ENCODE results near the gene PCED1B. TPM values are rescaled to one million over a fixed set of nuclear protein-coding genes. Genes with fewer than 3 reads are reported as not detected.

The PCED1B gene
- total RNA-seq, 1 experiment from 2014 or later, result 3.3 TPM

GRCh38 chr12:47084172-47084571 is 4.8 kb downstream of the PCED1B start:
- Histone ChIP-seq H3K9me3 (ENCODE audit: control insufficient read depth, low read depth, low read length) (no peaks in the 10 kb centered on the region), H2BK15ac (ENCODE audit: low read depth, low read length) (no peak overlapping the region), H4K5ac (ENCODE audit: insufficient read length, low read depth, low read length) (no peak overlapping the region), H2BK20ac (ENCODE audit: low read depth, low read length, poor library complexity, severe bottlenecking) (no peak overlapping the region), H3K27ac (ENCODE audit: insufficient read length, low read depth, low read length) (no peak overlapping the region), H3K4ac (ENCODE audit: low read depth, low read length) (no peak overlapping the region), H3K4me1 (ENCODE audit: insufficient read depth, low read length) (no peaks in the 10 kb centered on the region; the same call in 1 of the 2 replicates), H4K91ac (ENCODE audit: insufficient read length, low read depth, low read length) (no peak overlapping the region), H3K27me3 (ENCODE audit: insufficient read depth, low read length) (no peaks in the 10 kb centered on the region), H2BK5ac (ENCODE audit: insufficient read length, low read length) (no peak overlapping the region), H4K8ac (replicated peaks; ENCODE audit: insufficient read length, low read depth, low read length) (no peak overlapping the region), H3K79me1 (ENCODE audit: insufficient read depth, low read depth, low read length, poor library complexity, severe bottlenecking) (no peaks in the 10 kb centered on the region), H3K23ac (ENCODE audit: insufficient read length, low read depth, low read length) (no peak overlapping the region), H3K79me2 (ENCODE audit: insufficient read depth, low read length) (no peaks in the 10 kb centered on the region), H3K18ac (ENCODE audit: insufficient read length, low read depth, low read length) (no peak overlapping the region), H4K20me1 (ENCODE audit: control insufficient read depth, insufficient read depth, insufficient read length) (no peaks in the 10 kb centered on the region), H2AK5ac (ENCODE audit: insufficient read length, low read length) (no peak overlapping the region), H3K14ac (ENCODE audit: insufficient read depth, low read length) (no peak overlapping the region), H2BK12ac (ENCODE audit: insufficient read length, low read depth, low read length) (no peak overlapping the region), H3K23me2 (ENCODE audit: insufficient read length, low read depth, low read length, poor library complexity, severe bottlenecking) (peaks cover 12% of the 10 kb centered on the region), H2BK120ac (ENCODE audit: low read depth, low read length, poor library complexity, severe bottlenecking) (no peak overlapping the region), H2AFZ (ENCODE audit: low read length) (no peak overlapping the region), H3K56ac (ENCODE audit: insufficient read length, low read depth, low read length) (no peak overlapping the region), H3K9ac (ENCODE audit: extremely low read depth, insufficient read length, low read length) (no peak overlapping the region), H3K4me2 (ENCODE audit: insufficient read depth, insufficient read length, low read length) (no peak overlapping the region), H3T11ph (ENCODE audit: low read length) (no peak overlapping the region)
- H3K27ac Mint-ChIP-seq, result no peak overlapping the region
- peaks cover 30 to 62% of the 10 kb centered on the region in 2 experiments for H3K4me1 Mint-ChIP-seq
- DNase-seq, result no peak
- no peak for TF ChIP-seq CTCF (conservative IDR thresholded peaks at IDR 0.05)
- H3K9me3 Mint-ChIP-seq, result no peaks in the 10 kb centered on the region
- no peak overlapping the region for H3K4me3 Mint-ChIP-seq
- H3K36me3 Mint-ChIP-seq (ENCODE audit: insufficient read depth in 1 of 3, low read depth in 3 of 3), result no peaks in the 10 kb centered on the region; a peak in 1 of 7 replicates
- H3K27me3 Mint-ChIP-seq (ENCODE audit: low read depth), result peaks cover 3% of the 10 kb centered on the region
- no CpG with 5 or more reads among the region's 1 CpG for WGBS (ENCODE audit: extremely low coverage, insufficient read length, low lambda C conversion rate)
